Measurements from ENCODE around the gene FRAS1. TPM values are rescaled to one million over a fixed set of nuclear protein-coding genes. Genes with fewer than 3 reads are reported as not detected.

FRAS1 gene
- total and polyA plus RNA-seq, 2 of the 8 experiments (the other 6 are each of a cell fraction or from before 2014, with no cell fraction given) = 38.5 to 109 TPM

- TF ChIP-seq PHF8 (conservative IDR thresholded peaks at IDR 0.05; ENCODE audit: low read depth, low read length) = no peak
- TF ChIP-seq KDM5A (IDR thresholded peaks at IDR 0.05; ENCODE audit: low read length) = no peak
- TF ChIP-seq CBX8 (IDR thresholded peaks at IDR 0.05; ENCODE audit: borderline replicate concordance, low read depth, low read length) = no peak
- TF ChIP-seq CHD7 (IDR thresholded peaks at IDR 0.05; ENCODE audit: insufficient replicate concordance, low read length) = no peak
- no peak for TF ChIP-seq RXRA (IDR thresholded peaks at IDR 0.05; ENCODE audit: insufficient read depth, low read depth, low read length)
- TF ChIP-seq SP1 (IDR thresholded peaks at IDR 0.05; ENCODE audit: low read depth, low read length) = no peak
Observed at GRCh38 chr4:78286281-78286680, 229.2 kb downstream of the FRAS1 start (continued).

Data from H1 (cell line).